HL-60/S4 (cell line): Measurements from ENCODE around the gene COPG2.

Experiments
- in situ Hi-C: fragments of 300-500 bp; cut with MboI; formaldehyde crosslinking; loops from 2 replicates; pipeline ENCODE4 v1.14.3; 2022; ENCODE audit warnings: low sequenced_read_pairs

Gene COPG2

DNA sequence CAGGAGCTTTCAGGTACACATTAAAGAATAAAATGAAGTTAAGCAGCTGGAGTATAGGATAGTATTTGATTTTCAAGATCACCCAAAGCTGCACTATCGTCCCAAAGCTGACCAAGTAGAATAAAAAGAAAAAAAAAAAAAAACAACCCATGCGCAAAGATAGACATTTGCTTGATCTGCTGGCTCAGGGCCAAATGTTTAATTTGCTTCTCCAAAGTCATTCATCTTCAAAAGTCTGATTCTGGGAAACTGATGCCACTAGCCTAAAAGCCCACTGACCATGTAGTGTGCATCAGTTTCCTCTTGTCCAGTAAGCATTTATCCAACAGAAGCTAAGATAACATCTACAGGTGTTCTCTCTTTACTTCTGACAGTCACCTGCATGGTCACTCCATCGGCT is 162.2 kb downstream of the COPG2 start:
- in situ Hi-C loops = no loop called here

DNA sequence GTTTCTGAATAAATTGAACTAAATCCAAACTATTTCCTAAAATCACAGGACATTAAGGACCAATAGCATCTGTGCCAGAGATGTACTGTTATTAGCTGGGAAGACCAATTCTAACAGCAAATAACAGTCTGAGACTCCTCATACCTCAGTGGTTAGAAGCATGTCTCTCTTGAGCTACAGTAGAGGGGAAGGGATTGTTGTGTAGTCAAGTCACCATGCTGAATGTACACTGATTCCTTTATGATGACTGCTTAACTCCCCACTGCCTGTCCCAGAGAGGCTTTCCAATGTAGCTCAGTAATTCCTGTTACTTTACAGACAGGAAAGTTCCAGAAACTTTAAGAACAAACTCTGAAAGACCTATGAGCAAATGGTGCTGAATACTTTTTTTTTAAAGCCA is 162.8 kb downstream of the COPG2 start:
- in situ Hi-C loops = no loop called here

DNA sequence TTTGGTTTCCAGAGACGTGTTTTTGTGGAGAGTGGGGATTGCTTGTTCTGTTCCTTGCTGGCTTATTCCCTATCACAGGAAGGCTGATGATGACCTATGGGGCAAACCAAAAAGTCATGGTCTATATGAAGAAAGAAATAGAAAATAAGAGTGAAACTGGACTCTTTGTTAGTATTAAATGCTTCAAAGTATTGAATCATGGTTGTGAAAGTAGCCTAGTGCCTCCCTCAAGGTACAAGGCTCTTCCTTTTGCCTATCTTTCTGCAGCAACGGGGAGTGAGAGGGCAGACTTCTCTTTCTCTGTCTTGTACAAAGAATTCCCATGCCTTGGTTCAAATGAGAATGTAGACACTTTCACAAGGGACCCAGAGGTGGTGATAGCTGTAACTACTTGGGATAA is 167.6 kb downstream of the COPG2 start:
- in situ Hi-C loops = no loop called here

DNA sequence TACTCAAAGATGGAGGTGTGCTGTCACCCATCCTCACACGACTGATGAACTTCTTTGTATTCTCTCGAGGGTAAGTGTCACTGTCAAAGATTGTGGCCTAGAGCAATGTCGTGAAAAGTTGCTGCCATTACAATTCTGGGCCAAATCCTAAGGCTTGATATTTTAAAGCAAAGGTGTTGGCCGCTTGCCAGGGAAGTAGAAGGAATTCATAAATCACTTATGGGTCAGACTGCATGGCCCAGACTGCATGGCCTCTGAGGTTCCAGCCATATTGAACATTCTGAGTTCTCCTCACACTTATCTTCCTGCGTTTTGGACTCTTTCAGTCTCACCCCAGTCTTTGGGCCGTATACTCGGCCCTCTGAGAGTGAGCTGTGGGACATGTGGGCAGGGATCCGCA is 168.1 kb downstream of the COPG2 start:
- in situ Hi-C loops = no loop called here

DNA sequence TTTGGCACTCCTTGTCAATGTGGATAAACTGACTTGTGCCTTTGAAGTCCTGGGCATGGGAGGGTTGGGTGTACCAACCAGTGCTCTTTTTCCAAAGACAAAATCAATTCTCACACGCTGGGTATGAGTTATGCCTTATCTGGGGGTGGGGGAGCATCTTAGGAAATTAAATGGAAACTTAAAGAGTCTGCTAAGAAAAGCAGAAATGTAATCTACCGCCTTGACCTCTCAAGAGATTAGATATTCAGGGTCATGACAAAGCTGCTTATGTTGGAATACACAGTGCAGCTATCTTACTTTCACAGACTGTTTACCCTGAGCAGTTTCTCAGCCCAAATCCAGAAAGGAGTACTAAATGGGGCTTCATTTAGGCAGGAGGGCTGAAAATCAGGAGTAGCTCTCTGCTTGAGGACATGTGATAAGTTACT is 174.1 kb downstream of the COPG2 start:
- in situ Hi-C loops = no loop called here

DNA sequence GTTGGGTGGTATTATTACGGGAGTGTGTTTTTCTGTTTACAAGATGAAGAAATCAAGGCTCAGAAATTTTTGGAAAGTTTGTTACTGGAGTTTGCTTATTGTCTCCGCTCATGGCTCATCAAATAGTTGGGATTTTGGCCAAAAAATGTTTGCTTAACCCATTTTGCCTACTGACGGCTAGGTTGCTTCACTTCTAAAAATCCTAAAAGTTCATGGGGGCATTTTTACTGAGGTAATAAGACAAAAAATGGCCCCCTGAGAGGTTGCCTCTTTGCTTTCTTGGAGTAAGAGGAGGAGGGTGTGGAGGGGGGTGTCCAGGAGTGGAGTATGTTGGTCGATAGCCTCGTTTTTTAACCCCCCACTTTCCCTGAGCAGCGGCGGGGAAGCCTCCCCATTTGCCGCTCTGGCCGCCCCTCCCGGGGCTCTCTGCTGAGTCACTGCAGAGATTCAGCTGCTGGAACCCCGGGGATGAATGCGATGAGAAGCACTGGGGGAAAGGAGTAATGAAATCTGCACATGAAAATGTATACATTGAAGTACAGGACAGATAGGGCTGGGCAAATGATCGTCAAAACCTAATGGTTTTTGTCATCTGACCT is 175.2 kb downstream of the COPG2 start:
- in situ Hi-C loops = no loop called here

DNA sequence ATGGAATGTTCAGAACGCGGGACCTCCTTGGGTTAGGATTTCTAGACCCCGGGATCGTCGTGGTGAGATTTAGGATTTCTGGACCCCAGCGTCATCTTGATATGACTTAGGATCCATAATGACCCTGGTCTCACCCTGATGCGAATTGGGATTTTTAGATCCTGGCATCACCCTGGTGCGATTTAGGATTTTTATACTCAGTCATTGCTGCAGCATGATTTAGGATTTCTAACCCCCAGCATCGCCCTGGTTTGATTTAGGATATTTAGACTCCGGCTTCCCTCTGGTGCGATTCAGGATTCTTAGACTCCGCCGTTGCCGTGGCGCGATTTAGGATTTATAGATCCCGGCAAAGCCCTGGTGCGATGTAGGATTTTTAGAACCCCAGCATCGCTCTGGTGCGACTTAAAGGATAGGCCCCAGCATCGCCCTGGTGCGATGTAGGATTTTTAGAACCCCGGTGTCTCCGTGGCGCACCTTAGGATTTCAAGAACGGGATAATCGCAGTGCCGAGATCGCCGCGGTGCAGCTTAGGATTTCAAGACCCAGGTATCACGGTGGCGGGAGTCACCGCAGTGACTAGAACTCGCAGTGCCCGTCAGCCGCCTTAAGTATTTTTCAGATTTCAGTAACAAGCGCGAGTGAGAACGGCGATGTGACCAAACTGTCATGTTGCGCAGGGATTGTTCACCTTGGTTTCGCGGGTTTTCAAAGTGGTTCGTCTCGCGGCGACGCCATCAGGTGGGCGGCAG is 175.8 kb downstream of the COPG2 start:
- in situ Hi-C loops = no loop called here

DNA sequence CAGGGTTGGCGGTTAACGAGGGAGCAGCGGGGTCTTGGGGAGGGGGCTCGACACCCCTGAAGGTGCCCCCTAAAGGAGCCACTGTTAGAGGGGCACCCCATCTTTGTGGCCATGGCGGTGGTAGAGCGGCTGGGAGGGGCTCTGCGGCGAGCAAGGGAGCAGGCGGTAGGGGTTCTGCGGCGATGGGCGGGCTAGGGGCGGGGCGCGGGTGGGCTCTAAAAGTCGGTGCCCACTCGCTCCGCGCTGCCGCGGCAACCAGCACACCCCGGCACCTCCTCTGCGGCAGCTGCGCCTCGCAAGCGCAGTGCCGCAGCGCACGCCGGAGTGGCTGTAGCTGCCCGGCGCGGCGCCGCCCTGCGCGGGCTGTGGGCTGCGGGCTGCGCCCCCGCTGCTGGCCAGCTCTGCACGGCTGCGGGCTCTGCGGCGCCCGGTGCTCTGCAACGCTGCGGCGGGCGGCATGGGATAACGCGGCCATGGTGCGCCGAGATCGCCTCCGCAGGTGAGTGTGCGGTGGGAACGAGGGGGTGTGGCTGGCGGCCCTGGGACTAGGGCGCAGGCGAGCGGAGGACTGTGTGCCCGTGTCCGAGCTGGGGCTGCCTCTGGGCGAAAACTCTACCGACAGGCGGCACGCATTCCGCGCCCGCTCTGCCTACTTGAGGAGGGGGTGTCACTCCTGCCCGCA is 176.6 kb downstream of the COPG2 start, which contains the start of gene MEST:
TSS of gene MEST (plus strand) at position 245 of the 682 bp plus-strand sequence. CDS start at position 474, 229 bp downstream.
- in situ Hi-C loops = no loop called here

DNA sequence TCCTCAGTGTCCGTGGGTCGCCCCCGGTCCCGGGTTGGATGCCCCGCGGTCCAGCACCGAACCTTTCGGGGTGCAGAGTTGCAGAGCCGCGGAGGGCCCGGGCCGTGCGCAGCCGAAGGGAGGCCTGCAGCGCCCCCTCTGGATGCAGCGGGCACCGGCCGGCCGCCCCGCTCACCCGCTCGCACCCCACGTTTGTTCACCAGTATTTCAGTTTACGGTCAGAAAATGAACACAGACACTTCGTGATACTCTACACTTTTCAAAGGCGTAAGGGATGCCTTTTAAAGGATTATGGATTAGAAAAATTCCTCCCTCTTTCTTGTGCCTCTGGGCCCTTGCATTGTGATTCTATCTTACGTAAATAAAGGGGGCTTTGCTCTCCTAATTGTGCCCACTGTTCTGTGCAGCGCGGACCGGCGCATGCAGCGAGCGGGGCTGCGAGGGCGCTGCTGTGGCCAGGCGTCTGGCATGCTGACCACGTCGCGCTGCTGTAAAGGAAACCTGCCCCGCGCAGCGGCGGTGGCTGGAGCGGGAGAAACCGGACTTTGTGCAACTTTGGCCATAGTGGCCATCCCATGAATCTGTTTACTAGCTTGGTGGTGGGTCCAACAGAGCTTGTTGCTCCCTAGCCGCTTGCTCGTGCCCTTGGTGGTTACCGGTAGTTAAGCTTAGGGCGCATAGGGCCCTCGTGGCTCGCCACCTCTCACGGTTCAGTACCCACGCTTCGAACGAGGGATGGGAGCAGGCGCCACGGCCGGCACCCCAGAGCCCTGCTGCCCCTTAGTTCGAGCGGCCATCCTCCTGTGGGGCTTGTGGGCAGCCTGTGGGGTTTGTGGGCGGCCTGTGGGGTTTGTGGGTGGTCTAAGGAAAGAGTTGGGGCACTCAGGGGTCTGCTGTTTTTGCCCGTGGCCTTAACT is 177.4 kb downstream of the COPG2 start:
- in situ Hi-C loops = no loop called here

DNA sequence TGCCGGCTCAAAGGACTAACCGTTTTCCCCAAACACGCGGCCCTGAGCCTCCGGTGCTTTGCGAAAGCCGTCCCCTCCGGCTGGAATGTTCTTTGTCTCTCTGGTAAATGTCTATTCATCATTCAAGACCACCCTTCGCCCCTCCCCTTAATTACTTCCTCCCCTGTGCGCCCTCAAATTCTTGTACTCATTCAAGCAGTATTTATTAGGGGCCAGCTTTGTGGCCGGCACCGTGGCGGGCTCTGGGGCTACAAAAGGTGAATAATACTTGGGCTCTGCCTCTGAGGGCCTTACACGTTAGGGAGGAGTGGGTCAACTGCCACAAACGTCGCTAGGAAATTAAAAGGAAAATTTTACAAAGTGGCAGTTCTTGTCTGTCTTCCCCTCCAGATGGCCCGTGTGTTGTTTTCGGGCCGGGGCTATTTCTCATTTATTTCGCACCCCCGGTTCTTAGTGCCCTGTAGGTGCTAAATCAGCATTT is 178.2 kb downstream of the COPG2 start:
- in situ Hi-C loops = no loop called here

DNA sequence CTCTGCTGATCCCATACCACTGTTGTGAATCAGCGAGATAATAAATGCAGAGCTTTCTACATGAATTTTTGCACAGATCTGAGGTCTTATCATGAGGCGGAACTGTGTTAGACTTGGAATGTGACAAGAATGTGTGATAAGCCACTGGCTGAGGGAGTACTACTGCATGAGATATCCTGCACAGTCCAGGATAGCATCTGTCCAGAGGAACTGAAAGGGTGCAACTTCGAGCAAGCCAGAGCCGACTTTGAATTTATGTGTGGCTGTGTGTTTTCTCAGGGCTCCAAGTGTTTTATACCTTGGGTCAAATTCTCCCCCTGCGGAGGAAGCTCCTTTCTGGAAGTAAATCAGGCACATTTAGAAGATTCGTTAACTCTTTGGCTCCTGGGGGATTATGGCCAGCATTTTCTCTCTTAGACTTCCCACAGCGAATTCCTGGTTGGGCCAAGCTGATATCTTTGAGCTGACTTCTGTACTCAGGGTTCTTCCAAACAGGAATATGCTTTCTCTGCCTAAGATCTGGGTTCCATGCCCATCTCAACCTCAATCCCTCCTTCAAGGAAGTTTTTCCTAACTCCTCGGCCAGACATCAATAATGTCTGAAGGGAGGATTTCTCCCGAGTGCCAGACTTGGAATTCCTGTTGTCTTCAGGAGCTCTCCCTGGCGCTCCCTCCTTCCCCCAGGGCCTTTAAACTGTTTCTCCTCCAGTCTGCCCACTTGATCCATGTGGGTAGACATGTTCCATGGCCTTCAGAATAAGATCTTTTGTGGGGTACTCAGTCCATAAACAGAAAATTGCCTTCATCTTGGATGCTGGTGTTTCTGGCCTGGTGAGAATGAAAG is 179.2 kb downstream of the COPG2 start:
- in situ Hi-C loops = no loop called here

DNA sequence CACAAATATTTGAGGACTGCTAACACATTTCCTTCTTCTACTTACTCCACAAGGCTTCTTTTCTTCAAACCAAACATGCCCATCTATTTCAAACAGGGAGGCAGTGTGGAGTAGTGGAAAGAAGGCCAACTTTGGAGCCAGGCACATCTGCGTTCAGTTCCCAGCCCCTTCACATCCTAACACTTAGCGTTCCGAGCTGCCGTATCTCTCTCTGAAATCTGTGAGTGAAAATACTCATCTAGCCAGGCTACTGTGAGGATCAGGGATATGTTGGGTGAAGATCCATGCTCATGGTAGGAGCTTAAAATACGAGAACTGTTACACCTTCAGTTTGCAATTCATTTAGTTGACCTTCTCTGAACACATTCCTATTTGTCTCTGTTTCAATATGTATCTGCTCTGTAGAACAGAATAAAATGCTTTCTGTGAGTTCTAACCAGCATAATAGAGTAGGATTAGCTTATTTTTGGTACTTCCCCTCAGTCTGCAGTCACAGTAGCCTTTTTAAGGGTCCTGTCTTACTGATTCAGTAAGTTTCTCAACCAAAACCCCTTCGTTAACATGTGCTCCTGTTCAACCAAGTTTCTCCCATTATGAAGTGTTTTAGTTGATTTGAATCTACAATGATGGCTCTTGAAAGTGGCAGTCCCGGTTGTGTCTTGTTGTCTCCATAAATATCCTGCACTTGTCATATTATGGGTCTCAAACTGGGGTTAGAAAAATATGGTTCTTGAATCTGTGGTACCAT is 180.0 kb downstream of the COPG2 start:
- in situ Hi-C loops = no loop called here

DNA sequence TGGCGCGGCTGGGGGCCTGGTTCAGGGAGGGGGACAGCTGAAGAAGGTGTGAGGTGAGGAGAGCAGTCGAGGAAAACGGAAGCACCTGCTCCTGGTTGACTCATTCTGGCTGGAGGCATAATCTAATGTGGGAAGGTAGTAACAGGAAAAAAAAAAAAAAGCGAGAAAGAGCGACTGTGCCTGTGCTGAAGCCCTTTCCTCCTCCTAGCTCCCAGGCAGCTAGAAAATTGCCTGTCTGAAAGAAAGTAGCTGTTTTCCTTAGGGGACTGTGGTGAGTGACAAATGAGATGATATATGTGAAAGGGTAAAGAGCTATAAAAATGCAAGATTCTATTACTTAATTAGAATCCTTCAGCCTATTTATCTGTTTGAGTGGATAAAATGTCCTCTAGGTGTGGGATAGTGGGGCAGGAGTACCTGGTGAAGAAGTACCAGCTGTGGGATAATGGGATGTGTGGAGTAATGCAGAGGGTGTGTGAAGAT is 181.6 kb downstream of the COPG2 start:
- in situ Hi-C loops = no loop called here

DNA sequence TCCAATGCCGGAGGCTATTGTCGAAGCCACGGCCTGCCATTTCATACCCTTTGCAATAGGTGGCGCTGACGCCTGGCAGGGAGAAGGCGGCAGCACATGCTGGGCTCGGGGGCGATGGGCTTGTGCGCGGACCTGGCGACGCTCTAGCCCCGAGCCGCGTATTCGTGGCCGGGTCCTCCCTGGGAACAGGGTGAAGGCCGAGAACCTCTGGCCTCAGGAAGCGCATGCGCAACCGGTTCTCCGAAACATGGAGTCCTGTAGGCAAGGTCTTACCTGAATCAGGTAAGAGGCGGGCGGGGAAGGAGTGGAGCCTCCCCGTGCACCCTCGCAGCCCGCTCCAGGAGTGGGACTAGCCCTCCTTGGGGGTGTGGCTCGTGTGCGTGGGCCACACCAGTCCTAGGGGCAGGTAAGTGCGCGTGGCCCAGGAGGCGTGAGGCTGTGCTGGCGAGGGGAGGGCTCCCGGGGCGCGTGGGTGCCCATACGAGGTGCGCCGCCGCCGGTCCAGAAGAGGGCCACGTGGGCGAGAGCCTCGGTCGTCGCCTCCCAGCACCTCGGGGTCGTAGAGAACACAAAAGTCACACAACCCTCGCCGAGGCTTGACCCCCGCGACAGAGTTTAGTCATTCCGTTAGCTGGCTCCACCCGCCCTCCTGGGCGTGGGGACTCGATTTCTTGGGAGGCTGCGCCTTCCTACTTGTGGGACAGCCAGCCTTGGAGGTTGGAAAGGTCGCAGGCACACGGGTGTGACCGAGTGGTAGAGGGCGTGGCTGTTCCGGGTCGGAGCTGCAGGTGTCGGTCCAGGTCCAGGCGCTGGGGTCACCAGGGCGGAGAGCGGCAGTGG is 182.2 kb downstream of the COPG2 start:
- in situ Hi-C loops = no loop called here

DNA sequence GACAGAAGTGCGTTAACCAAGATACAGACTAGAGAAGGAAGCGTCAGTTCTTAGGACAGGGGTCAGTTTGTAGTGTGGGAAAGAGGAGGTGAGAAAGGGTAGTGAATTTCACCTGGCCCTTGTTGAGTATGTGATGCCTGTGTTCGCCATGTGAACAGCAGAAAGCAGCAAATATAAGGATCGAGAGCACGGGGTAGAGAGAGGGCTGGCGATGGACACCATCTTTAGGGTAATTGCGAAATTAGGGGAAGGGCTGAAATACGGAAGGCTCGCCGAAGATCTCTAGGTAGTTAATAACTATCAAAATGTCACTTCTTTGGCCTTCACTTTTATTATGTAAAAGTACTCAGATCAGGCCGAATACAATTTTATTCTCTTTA is 182.8 kb downstream of the COPG2 start:
- in situ Hi-C loops = no loop called here

DNA sequence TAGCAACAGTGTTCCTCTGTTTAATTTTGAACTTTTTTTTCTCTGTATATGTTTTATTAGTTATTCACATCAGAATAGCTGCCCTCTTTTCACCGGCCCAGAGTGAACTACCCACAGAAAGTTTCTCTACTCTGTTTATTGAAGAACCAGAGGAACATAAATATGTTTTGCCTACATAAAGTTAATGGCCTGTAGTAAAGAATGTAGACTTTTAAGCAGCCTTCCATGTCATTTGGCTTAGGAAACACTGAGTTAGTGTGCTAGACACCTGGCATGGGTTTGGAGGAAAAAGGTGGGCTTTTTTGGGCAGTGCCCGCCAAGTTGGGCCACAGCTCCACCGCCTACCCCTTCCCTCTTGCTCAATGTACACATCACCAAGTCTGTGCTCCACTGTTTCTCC is 185.5 kb downstream of the COPG2 start:
- in situ Hi-C loops = no loop called here

DNA sequence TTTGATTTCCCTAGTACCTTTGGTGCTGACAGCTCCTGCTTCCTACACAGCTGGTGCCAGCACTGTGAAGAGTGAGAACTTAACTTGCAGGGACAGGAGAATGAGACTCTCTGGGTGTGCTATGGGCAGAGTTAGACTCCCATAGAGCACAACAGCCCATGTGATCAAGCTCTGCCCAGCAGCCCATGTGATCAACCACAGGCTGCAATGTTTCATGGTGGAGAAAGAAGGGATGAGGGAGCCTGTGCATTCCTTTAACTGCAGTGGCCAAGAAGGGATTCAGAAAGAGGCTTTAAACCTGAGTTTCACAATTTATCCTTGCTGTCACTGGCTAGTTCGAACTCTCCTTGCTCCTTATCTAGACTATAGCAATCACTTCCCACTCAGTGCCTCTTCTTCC is 186.7 kb downstream of the COPG2 start:
- in situ Hi-C loops = no loop called here

DNA sequence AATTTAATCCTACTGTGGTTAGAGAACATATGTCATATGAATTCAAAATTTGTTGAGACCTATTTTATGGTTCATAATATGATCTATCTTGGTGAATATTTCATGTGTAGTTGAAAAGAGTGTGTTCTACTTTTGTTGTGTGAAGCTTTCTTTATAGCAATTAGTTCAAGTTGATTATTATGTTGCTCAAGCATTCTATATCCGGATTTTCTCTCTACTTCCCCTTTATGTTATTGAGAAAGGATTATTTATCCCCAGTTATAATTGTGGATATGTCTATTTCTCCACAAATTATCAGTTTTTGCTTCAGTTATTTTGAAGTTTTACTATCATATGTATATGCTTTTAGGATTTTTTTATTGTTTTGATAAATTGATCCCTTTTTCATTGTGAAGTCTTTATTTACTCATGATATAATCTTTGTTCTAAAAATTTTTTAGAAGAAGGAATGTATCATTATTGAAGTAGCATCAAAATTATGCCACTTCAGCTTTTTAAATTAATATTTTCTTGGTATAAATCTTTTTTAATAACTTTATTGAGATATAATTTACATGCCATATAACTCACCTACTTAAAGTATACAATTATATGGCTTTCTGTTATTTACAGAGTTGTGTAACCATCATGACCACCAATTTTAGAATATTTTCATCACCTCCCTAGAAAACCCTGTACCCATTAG is 188.7 kb downstream of the COPG2 start:
- in situ Hi-C loops = no loop called here
